ENCODE measurements around the gene IGSF11.
"Not testable (repeated sequence)": the region's sequence is repeated elsewhere in the genome, so short reads cannot be mapped to it uniquely, and the experiment has no call there.

IGSF11 gene

GRCh38 chr3:118988198-118989130 lies 46.2 kb downstream of the IGSF11 start:
- no peak for DNase-seq

- peak; percentile 14 for DNase-seq
Observed at GRCh38 chr3:118987477-118987876, 47.2 kb downstream of the IGSF11 start.

GRCh38 chr3:118986734-118987133 lies 47.9 kb downstream of the IGSF11 start:
- no peak for DNase-seq

GRCh38 chr3:118984699-118985098 lies 49.9 kb downstream of the IGSF11 start:
- no peak for DNase-seq

- DNase-seq, result no peak
Observed at GRCh38 chr3:118981494-118982134, 53.0 kb downstream of the IGSF11 start.

- DNase-seq, result no peak
Observed at GRCh38 chr3:118980832-118981231, 53.8 kb downstream of the IGSF11 start.

GRCh38 chr3:118978393-118978758 lies 56.3 kb downstream of the IGSF11 start:
- DNase-seq, result no peak

- no peak for DNase-seq
Observed at GRCh38 chr3:118977671-118978392, 56.8 kb downstream of the IGSF11 start.

- DNase-seq, result no peak
Observed at GRCh38 chr3:118977118-118977517, 57.5 kb downstream of the IGSF11 start.

- DNase-seq, result not testable (repeated sequence)
Observed at GRCh38 chr3:118975476-118975875, 59.2 kb downstream of the IGSF11 start.

GRCh38 chr3:118974356-118975097 lies 60.1 kb downstream of the IGSF11 start:
- no peak for DNase-seq

GRCh38 chr3:118973050-118973449 lies 61.6 kb downstream of the IGSF11 start:
- DNase-seq, result peak; percentile 45

- DNase-seq, result peak; percentile 46
Observed at GRCh38 chr3:118970819-118971218, 63.8 kb downstream of the IGSF11 start.

GRCh38 chr3:118968640-118969039 lies 66.0 kb downstream of the IGSF11 start:
- no peak for DNase-seq

GRCh38 chr3:118968111-118968510 lies 66.5 kb downstream of the IGSF11 start:
- DNase-seq, result no peak

GRCh38 chr3:118966700-118967099 lies 67.9 kb downstream of the IGSF11 start:
- no peak for DNase-seq

GRCh38 chr3:118963711-118964110 lies 70.9 kb downstream of the IGSF11 start:
- DNase-seq, result no peak

GRCh38 chr3:118960876-118961450 lies 73.7 kb downstream of the IGSF11 start:
- DNase-seq, result no peak

GRCh38 chr3:118955914-118956556 lies 78.6 kb downstream of the IGSF11 start:
- DNase-seq, result no peak

- no peak for DNase-seq
Observed at GRCh38 chr3:118951089-118951488, 83.6 kb downstream of the IGSF11 start.

- DNase-seq, result no peak
Observed at GRCh38 chr3:118949113-118949760, 85.4 kb downstream of the IGSF11 start.

Data from NCI-H1092 treated with DMSO at 0.1 percent for 48 hours (cell line).